Amygdala (tissue), 56 donors: ENCODE data around the gene CCNQ.

Source experiments
- DNase-seq, 56 donors: peaks; one replicate each; lab custom pipeline; 2025; lab: John Stamatoyannopoulos, UW

CCNQ gene

GRCh38 chrX:153580700-153581386 is 18.1 kb downstream of the CCNQ start:
- DNase-seq = no peak

- no peak for DNase-seq
Observed at GRCh38 chrX:153578889-153579288, 20.1 kb downstream of the CCNQ start.

- DNase-seq = no peak
Observed at GRCh38 chrX:153578200-153578835, 20.6 kb downstream of the CCNQ start.

- peak in 3 of 56 donors; percentile 8 to 21 (median 9) for DNase-seq
Observed at GRCh38 chrX:153576961-153577360, 22.0 kb downstream of the CCNQ start.

GRCh38 chrX:153576239-153576870 is 22.6 kb downstream of the CCNQ start:
- no peak for DNase-seq

GRCh38 chrX:153573984-153574383 is 25.0 kb downstream of the CCNQ start:
- DNase-seq = no peak

- no peak for DNase-seq
Observed at GRCh38 chrX:153572601-153573000, 26.3 kb downstream of the CCNQ start.

GRCh38 chrX:153571534-153571908 is 27.4 kb downstream of the CCNQ start:
- DNase-seq = peak in 2 of 56 donors; percentile 1 to 18

GRCh38 chrX:153569475-153569874 is 29.5 kb downstream of the CCNQ start:
- no peak for DNase-seq

GRCh38 chrX:153568451-153569011 is 30.4 kb downstream of the CCNQ start:
- no peak for DNase-seq

GRCh38 chrX:153565996-153566580 is 32.9 kb downstream of the CCNQ start:
- DNase-seq = no peak

- no peak for DNase-seq
Observed at GRCh38 chrX:153564047-153564606, 34.8 kb downstream of the CCNQ start.

GRCh38 chrX:153562546-153562945 is 36.4 kb downstream of the CCNQ start:
- DNase-seq = no peak

- DNase-seq = no peak
Observed at GRCh38 chrX:153561337-153561736, 37.6 kb downstream of the CCNQ start.

GRCh38 chrX:153560466-153560865 is 38.5 kb downstream of the CCNQ start:
- no peak for DNase-seq

- DNase-seq = no peak
Observed at GRCh38 chrX:153560000-153560399, 38.9 kb downstream of the CCNQ start.

- peak in 21 of 56 donors; percentile 1 to 60 (median 14) for DNase-seq
Observed at GRCh38 chrX:153557618-153558355, 41.2 kb downstream of the CCNQ start.

GRCh38 chrX:153556767-153557166 is 42.2 kb downstream of the CCNQ start:
- no peak for DNase-seq

GRCh38 chrX:153554519-153555167 is 44.3 kb downstream of the CCNQ start:
- DNase-seq = peak in 53 of 56 donors; percentile 9 to 87 (median 64)

- DNase-seq = no peak
Observed at GRCh38 chrX:153551135-153551534, 47.8 kb downstream of the CCNQ start.
